LHCN-M2 (cell line): Measurements from ENCODE around the gene DGKG. TPM values are rescaled to one million over a fixed set of nuclear protein-coding genes. Genes with fewer than 3 reads are reported as not detected.

Experiments
- DNase-seq: peaks from one replicate; pipeline ENCODE4 v3.0.0-alpha.2; 2012; ENCODE audit warnings: low read depth
- total RNA-seq: library from RNA; depleted of rRNA; stranded (reverse); fragments of >200 nt; gene quantifications from 2 replicates; pipeline ENCODE4 v1.2.3, GENCODE V29; 2014

DGKG gene
- total RNA-seq, 1 experiment from 2014 or later: 4.1 TPM

DNA sequence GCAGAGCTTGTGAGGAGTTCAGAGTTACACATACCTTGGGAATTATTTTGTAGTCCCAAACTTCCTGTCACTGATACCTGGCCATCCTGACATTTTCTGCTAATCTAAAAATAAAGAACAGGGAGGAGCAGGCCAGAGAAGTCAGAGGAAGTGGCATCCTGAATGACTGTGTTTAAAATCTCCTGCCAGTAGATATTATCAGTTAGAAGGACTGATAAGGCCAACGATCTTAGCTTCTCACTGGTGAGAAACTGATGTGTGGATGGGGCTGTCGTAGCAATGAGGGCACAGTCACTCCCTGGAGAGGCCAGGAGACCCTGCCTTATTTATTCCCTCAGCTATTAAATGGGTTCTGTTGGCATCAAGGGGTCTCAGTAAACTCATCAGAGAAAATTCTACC lies 115.1 kb downstream of the DGKG start:
- no peak for DNase-seq

DNA sequence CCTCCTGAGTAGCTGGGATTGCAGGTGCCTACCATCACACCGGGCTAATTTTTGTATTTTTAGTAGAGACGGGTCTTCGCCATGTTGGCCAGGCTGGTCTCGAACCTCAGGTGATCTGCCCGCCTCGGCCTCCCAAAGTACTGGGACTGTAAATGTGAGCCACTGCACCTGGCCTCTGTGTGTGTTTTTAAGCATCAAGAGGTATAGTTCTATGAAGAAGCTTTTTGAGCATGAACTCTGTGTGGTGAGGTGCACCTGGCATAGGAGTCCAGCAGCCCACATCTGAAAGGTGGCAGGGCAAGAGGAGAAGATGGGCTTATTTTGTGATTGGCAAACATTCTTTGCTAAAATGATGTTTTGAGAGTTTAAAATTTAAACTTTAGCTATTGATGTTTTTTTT lies 118.0 kb downstream of the DGKG start:
- DNase-seq: no peak

- DNase-seq: peak; percentile 90
These were observed 119.9 kb downstream of the DGKG start for GRCh38 chr3:186241910-186242821.

GRCh38 chr3:186239321-186239720 lies 122.7 kb downstream of the DGKG start:
- DNase-seq: peak; percentile 58

DNA sequence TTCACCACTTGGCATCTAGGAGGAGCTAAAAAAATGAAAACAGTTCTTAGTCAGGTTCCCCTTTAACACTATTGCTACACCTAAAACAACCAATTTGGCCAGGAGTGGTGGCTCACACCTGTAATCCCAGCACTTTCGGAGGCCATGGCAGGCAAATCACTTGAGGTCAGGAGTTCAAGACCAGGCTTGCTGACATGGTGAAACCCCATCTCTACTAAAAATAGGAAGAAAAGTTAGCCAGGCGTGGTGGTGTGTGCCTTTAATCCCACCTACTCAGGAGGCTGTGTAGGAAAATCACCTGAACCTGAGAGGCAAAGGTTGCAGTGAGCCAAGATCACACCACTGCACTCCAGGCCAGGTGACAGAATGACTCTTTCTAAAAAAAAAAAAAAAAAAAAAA lies 124.1 kb downstream of the DGKG start:
- DNase-seq: no peak

DNA sequence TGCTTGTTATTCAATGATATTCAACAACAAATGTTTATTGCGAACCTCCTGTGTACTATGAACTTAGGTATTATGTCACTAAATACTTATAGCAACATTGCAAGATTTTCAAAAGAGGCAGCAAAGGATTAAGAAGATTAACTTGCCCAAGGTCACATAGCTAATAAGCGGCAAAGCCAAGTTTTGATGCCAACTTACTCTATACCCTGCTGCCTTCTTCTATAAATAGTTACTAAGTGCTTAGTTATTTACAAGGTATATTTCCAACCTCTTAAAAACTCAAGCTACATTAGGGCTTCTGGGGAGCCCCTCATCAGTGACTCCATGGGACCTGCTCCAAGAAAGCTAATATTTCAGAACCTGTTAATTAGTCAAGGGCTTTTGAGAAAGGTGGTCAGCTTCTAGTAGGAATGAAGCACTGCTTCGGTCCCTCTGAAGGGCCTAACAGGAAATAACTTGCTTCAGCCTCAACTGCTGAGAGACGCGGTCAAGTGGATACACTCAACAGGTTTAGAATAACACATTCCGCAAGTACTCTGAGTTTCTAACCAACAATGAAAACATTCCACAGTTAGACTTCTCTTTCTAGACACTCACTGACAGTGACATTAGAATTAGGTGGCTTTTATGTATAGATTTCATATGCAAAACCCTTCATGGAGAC lies 125.5 kb downstream of the DGKG start:
- no peak for DNase-seq

DNA sequence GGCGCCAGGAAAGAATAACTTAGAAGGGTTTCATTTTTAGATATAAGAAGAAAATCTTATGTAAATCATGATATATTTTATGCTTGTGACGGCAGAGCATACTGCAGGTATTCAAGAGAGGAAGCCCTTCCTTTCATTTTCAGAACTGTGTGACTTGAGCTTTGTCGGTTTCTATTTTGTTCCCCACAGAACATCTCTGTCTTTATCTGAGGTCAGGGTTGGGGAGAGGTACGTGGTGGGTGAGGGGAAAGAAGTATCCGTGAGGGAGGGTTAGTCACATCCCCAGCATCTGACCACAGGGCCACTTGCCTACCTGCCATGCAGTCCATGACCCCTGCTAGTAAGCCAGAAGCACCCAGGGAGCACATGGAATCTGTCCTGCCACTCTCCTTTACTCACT lies 126.5 kb downstream of the DGKG start:
- no peak for DNase-seq

- no peak for DNase-seq
These were observed 127.9 kb downstream of the DGKG start for GRCh38 chr3:186234152-186234551.

GRCh38 chr3:186226482-186226881 lies 135.6 kb downstream of the DGKG start:
- DNase-seq: no peak

DNA sequence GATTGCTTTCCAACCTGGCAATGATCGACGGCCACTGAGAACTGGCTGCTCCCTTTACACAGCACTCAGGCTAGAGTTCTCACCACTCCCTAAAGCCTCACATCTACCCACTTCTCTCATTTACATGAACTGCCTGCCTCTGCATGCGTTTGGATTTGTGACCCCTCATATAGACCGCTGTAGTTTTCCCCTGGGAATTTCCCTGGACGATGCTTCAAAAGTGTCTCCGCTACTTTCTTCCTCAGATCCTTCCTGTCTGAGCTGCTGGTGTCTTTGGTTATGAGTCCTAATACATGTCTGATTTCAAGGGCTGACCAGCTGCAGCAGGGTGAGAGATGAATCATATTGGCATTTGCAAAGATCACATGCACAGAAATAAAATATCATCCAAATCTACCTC lies 136.4 kb downstream of the DGKG start:
- DNase-seq: peak; percentile 62

- DNase-seq: no peak
These were observed 137.9 kb downstream of the DGKG start for GRCh38 chr3:186224041-186224610.

DNA sequence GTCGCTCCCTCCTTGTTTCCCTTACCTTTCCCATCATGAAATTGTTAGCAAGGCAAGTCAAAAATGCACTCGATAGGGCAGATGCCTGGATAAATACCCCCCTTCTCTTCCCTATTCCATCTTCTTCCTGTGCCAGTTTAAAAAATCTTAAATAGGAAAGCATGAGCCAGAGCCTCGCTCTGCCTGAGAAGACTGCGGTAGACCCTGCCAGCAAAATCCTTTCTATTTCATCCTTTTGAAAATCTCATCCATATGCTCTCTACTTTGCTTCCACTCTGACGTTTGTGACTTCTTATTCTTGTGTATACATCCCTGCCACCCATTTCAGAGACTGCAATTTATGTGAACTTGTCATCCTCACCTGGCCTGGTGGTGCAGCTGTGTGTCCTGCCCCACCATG lies 138.6 kb downstream of the DGKG start:
- no peak for DNase-seq

DNA sequence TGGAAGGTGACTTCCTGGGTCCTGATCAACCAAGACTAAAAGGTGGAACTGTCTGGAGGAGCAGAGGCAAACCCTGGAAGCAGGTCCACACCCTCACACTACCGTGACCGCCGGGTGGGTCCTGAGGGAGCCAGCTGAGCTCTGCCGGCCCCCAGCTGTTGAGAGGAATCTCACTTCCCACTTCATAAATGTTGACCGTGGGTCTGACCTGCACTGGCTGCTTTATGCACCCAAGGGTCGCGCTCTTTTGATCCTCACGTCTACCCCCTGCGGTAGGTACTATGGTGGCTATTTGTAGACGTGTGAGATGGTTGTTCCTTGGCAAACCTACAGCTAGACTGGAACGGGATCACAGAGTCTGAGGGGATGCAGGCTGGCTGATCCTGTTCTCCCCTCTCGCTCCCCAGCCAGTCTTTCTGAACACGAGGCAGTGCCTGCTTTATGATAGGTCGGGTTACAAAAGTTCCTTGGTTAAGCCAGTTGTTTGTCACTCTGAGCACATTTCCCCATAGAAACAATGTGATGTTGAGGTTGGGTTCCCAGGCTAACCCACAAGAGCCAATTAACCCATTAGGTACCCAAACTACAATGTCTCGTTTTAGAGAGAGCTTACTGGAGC lies 140.2 kb downstream of the DGKG start:
- DNase-seq: peak; percentile 28

- DNase-seq: no peak
These were observed 141.0 kb downstream of the DGKG start for GRCh38 chr3:186220911-186221645.

DNA sequence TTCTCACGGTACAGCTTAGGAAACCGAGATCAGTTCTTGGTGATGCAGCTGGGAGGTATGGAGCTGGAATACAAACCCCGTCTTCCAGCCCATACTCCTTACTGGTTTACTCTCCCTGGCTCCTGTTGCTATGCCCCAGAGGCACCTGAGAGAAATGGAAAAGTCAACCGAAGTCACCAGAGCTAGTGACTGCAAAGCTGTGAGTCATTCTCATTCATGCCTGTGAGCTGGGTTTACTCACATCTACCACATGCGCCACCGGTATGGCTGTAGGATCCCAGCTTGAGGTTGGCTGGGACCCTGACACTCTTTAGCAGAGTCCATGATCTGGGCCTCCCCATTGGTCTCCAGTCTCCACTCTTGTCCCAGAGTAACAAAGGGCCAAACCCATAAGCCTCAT lies 141.7 kb downstream of the DGKG start:
- DNase-seq: no peak

DNA sequence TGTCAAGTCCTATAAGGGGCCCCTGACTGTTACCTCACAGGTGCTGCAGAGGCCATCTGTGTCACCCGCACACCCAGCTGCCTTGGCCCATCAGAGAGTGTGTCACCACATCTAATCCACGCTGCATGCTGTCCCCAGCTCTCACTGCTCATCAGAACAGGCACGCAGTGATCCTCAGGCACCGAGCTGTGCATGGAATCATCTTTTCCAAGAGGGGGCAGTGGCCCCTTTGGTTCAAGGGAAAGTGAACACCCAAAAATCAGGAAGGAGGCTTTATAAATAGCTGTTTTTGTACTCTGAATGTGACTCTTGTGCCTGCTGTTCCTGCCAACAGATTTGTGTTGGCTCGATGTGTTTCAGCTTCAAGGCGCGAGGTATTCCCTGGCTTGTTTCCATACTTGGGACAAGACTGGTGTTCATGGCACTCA lies 142.8 kb downstream of the DGKG start:
- DNase-seq: no peak

- no peak for DNase-seq
These were observed 143.6 kb downstream of the DGKG start for GRCh38 chr3:186218421-186218820.

DNA sequence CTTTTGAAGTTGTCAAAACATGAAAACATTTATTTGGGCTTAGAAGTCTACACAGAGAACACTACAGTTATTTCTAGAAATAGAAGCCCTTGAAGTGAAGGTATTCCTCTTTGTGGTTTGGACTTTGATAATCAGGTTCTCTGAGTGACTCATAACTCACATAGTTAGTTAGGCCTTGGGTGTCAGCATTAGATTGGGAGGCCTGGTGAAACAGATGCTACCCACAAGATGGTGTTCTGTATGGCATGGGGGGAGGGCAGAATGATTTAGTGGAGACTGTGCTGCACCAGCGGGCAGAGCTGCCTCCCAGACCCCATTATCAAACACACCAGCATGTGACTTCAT lies 144.2 kb downstream of the DGKG start:
- DNase-seq: no peak

- peak; percentile 38 for DNase-seq
These were observed 144.9 kb downstream of the DGKG start for GRCh38 chr3:186216900-186217819.

DNA sequence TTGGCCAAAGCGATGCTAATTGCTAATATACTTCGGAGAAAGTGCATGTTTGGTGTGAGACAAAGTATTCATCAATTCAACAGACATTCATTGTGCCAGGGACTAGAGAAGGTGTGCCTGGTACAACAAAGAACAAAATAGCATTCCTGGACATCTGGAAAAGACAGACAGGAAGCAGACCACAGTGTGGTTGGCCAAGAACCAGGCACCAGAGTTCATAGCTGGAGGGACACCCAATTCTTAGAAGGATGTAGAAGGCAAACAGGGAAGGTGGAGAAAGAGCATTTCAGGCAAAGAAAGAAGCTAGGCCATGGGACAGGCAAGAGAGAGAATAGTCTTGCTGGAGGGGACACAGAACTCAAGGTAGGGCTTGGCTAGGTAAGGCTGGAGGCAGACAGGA lies 147.4 kb downstream of the DGKG start:
- DNase-seq: no peak
